Measurements from ENCODE around the gene FARP2.

Gene FARP2

DNA sequence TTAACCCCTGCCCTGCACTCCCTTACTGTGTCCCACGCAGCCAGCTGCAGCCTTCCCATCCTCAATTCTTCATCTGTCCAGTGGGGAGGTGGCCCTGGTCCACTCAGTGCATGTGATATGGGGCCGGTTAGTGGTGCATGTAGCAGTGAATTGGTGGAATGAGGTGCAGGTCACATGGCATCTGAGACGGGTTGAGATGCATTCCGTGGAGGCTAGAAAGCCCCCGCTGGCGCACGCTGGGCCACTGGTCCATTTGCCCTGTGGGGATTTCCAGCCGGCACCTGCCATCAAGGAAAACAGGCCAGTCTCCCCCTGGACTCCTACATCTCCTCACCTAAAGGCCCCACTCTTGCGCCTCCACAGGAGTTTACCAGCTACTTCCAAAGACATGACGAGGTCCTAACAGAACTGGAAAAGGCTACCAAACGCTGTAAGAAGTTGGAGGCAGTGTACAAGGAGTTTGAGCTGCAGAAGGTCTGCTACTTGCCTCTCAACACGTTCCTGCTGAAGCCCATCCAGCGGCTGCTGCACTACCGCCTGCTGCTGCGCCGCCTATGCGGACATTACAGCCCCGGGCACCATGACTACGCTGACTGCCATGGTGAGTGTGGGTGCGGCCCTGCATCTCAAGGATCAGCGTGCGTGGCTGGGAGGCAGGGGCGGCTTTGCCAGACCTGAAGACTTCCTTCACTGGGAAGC, 111.8 kb downstream of the FARP2 start:
- TF ChIP-seq, protein P1, sequence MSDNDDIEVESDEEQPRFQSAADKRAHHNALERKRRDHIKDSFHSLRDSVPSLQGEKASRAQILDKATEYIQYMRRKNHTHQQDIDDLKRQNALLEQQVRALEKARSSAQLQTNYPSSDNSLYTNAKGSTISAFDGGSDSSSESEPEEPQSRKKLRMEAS (IDR thresholded peaks at IDR 0.05) = no peak
- TF ChIP-seq FOXM1 (IDR thresholded peaks at IDR 0.05; ENCODE audit: borderline replicate concordance, low read depth) (no peak), TEAD4 (IDR thresholded peaks at IDR 0.05) (no peak), TAF1 (IDR thresholded peaks at IDR 0.05; ENCODE audit: low read depth) (no peak), RAD21 (IDR thresholded peaks at IDR 0.05; ENCODE audit: low read depth) (no peak), NFIC (IDR thresholded peaks at IDR 0.05) (no peak), CEBPB (IDR thresholded peaks at IDR 0.05) (no peak), CREB1 (IDR thresholded peaks at IDR 0.05; ENCODE audit: low read depth) (no peak), EGR1 (IDR thresholded peaks at IDR 0.05) (no peak), ZBTB7A (IDR thresholded peaks at IDR 0.05; ENCODE audit: low read depth) (no peak), EP300 (IDR thresholded peaks at IDR 0.05; ENCODE audit: borderline replicate concordance) (no peak), YY1 (IDR thresholded peaks at IDR 0.05; ENCODE audit: low read depth) (no peak)
- TF ChIP-seq, protein P2, sequence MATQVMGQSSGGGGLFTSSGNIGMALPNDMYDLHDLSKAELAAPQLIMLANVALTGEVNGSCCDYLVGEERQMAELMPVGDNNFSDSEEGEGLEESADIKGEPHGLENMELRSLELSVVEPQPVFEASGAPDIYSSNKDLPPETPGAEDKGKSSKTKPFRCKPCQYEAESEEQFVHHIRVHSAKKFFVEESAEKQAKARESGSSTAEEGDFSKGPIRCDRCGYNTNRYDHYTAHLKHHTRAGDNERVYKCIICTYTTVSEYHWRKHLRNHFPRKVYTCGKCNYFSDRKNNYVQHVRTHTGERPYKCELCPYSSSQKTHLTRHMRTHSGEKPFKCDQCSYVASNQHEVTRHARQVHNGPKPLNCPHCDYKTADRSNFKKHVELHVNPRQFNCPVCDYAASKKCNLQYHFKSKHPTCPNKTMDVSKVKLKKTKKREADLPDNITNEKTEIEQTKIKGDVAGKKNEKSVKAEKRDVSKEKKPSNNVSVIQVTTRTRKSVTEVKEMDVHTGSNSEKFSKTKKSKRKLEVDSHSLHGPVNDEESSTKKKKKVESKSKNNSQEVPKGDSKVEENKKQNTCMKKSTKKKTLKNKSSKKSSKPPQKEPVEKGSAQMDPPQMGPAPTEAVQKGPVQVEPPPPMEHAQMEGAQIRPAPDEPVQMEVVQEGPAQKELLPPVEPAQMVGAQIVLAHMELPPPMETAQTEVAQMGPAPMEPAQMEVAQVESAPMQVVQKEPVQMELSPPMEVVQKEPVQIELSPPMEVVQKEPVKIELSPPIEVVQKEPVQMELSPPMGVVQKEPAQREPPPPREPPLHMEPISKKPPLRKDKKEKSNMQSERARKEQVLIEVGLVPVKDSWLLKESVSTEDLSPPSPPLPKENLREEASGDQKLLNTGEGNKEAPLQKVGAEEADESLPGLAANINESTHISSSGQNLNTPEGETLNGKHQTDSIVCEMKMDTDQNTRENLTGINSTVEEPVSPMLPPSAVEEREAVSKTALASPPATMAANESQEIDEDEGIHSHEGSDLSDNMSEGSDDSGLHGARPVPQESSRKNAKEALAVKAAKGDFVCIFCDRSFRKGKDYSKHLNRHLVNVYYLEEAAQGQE (IDR thresholded peaks at IDR 0.05; ENCODE audit: low read depth) = no peak
- TF ChIP-seq, protein P3, sequence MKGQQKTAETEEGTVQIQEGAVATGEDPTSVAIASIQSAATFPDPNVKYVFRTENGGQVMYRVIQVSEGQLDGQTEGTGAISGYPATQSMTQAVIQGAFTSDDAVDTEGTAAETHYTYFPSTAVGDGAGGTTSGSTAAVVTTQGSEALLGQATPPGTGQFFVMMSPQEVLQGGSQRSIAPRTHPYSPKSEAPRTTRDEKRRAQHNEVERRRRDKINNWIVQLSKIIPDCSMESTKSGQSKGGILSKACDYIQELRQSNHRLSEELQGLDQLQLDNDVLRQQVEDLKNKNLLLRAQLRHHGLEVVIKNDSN (IDR thresholded peaks at IDR 0.05) = no peak

DNA sequence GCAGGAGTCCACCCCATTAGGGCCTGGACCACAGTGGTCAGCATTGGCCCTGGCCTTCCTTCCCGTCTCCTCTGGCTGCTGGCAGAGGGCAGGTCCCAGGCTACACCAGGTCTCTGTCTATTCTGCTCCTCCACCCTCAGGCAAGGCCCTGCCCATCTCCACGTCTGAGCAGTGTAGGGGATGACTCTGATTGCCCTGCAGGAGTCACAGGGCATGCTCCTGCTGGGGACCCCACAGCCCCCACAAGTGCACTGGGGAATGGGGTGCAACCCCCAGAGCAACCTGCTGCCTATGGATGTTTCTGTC, 112.3 kb downstream of the FARP2 start:
- TF ChIP-seq TAF1 (IDR thresholded peaks at IDR 0.05; ENCODE audit: low read depth) = no peak
- no peak for TF ChIP-seq ZBTB7A (IDR thresholded peaks at IDR 0.05; ENCODE audit: low read depth)
- no peak for TF ChIP-seq EGR1 (IDR thresholded peaks at IDR 0.05)
- TF ChIP-seq CEBPB (IDR thresholded peaks at IDR 0.05) = no peak

DNA sequence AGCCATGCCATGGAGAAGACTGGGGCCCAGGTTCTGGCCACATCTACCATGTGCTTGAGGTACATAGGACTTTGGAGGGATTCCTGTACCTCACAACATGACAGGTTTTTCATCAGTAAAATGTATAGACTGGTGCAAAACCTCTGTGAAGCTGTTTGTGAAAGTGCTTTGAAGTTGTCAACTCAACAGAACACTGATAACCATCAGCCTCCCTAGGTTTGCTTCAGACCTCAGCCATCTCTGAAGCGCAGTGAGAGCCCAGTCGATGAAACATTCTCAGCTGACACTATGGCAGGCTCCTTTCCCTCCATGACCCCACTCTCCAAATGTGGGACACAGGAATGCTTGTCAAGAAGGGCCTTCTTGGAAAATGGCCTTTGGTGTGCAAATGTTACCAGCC, 113.7 kb downstream of the FARP2 start:
- TF ChIP-seq ZBTB7A (IDR thresholded peaks at IDR 0.05; ENCODE audit: low read depth) = no peak
- TF ChIP-seq FOXM1 (IDR thresholded peaks at IDR 0.05; ENCODE audit: borderline replicate concordance, low read depth) = no peak
- TF ChIP-seq, protein P3 (IDR thresholded peaks at IDR 0.05) = no peak
- TF ChIP-seq YY1 (IDR thresholded peaks at IDR 0.05; ENCODE audit: low read depth) = no peak
- no peak for TF ChIP-seq CEBPB (IDR thresholded peaks at IDR 0.05)
- TF ChIP-seq, protein P1 (IDR thresholded peaks at IDR 0.05) = no peak

DNA sequence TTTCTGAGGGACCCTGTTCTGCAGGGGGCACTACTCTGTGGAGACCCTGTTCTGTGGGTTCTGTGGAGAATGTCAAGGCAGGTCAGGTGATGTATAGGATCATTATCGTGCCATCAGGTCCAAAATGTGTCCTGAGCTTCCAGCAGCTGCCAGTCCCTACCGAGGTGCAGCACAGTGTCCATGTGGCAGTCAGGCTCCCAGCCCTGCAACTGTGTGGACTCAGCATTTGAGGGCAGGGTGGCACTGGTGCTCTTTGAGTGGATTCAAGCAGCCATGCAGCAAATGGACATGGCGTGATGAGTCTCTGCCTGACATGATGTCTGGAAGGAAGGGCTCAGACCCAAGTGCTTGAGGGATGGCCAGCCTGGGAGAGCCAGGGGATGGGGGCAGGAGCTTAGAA, 117.3 kb downstream of the FARP2 start:
- TF ChIP-seq YY1 (IDR thresholded peaks at IDR 0.05; ENCODE audit: low read depth) (no peak), CEBPB (IDR thresholded peaks at IDR 0.05) (no peak), EP300 (IDR thresholded peaks at IDR 0.05; ENCODE audit: borderline replicate concordance) (no peak), TEAD4 (IDR thresholded peaks at IDR 0.05) (no peak), ZBTB7A (IDR thresholded peaks at IDR 0.05; ENCODE audit: low read depth) (no peak), TCF12 (IDR thresholded peaks at IDR 0.05; ENCODE audit: low read depth) (no peak)
- TF ChIP-seq, protein P1 (IDR thresholded peaks at IDR 0.05) = no peak
- TF ChIP-seq, protein P2 (IDR thresholded peaks at IDR 0.05; ENCODE audit: low read depth) = no peak

DNA sequence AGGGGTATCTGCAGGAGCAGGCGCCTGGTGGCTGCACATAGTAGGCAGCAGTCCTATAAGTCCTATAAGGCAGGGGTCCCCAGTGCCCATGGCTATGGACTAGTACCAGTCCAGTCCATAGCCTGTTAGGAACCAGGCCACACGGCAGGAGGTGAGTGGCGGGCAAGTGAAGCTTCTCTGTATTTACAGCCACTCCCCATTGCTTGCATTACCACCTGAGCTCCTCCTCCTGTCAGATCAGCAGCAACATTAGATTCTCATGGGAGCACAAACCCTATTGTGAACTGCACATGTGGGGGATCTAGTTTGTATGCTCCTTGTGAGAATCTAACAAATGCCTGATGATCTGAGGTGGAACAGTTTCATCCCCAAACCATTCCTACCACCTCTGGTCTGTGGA, 119.2 kb downstream of the FARP2 start:
- TF ChIP-seq, protein P1 (IDR thresholded peaks at IDR 0.05) = no peak
- TF ChIP-seq NFIC (IDR thresholded peaks at IDR 0.05) = no peak
- TF ChIP-seq, protein P2 (IDR thresholded peaks at IDR 0.05; ENCODE audit: low read depth) = no peak
- no peak for TF ChIP-seq CREB1 (IDR thresholded peaks at IDR 0.05; ENCODE audit: low read depth)
- TF ChIP-seq EP300 (IDR thresholded peaks at IDR 0.05; ENCODE audit: borderline replicate concordance) = no peak
- TF ChIP-seq, protein P3 (IDR thresholded peaks at IDR 0.05) = no peak
- no peak for TF ChIP-seq ZBTB7A (IDR thresholded peaks at IDR 0.05; ENCODE audit: low read depth)
- no peak for TF ChIP-seq YY1 (IDR thresholded peaks at IDR 0.05; ENCODE audit: low read depth)

Data from Ishikawa (cell line).